Esophagus muscularis mucosa (tissue), 3 donors: ENCODE data around the gene LIM2.

Source experiments
- POLR2AphosphoS5 ChIP-seq, 2 donors: sonication (generic); formaldehyde crosslinking; IDR thresholded peaks; one replicate each; pipeline ENCODE4 v1.6.1; 2017; ENCODE audit warnings: antibody characterized with exemption in 2 of 2
- TF ChIP-seq, protein P1 (sequence below), 3 experiments: fragments of 200-600 bp in 2 of 3; fragments of 450-650 bp in 1 of 3; sonication (generic) in 2 of 3; IDR thresholded peaks; one replicate each; pipeline ENCODE4 v1.5.1; 2017 to 2019; ENCODE audit warnings: antibody characterized with exemption in 3 of 3, mild to moderate bottlenecking in 2 of 3, moderate library complexity in 1 of 3

DNA sequence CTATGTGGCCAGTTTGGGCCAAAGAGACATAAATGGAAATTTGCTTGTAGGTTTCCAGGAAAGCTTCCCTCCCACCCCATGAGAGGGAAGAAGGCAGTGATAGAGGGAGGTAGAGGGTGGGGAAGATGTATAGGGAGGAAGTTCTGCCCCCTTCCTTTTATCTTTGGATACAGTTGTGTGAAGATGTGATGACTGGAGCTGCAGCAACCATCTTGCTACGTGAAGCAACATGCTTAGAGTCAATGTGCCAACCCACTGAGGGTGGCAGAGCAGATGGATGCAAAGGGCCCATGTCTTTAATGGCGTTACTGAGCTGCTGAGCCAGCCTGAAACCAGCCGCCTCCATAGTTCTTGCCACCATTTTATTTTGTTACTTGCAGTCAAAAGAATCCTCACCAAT, 56.6 kb downstream of the LIM2 start:
- TF ChIP-seq, protein P1, sequence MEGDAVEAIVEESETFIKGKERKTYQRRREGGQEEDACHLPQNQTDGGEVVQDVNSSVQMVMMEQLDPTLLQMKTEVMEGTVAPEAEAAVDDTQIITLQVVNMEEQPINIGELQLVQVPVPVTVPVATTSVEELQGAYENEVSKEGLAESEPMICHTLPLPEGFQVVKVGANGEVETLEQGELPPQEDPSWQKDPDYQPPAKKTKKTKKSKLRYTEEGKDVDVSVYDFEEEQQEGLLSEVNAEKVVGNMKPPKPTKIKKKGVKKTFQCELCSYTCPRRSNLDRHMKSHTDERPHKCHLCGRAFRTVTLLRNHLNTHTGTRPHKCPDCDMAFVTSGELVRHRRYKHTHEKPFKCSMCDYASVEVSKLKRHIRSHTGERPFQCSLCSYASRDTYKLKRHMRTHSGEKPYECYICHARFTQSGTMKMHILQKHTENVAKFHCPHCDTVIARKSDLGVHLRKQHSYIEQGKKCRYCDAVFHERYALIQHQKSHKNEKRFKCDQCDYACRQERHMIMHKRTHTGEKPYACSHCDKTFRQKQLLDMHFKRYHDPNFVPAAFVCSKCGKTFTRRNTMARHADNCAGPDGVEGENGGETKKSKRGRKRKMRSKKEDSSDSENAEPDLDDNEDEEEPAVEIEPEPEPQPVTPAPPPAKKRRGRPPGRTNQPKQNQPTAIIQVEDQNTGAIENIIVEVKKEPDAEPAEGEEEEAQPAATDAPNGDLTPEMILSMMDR (IDR thresholded peaks at IDR 0.05) = no peak
- no peak for TF ChIP-seq POLR2AphosphoS5 (IDR thresholded peaks at IDR 0.05)
